K562 (cell line): ENCODE measurements around the gene DAPK2. TPM values are rescaled to one million over a fixed set of nuclear protein-coding genes. Genes with fewer than 3 reads are reported as not detected.
A peak's percentile ranks its signal among the peaks of the same experiment; 100 is the strongest.

Source experiments
- ARID3B ChIP-seq: fragments of 250-450 bp; sonication (Bioruptor Pico); IDR thresholded peaks from 2 replicates; pipeline ENCODE4 v1.4.0; 2020; ENCODE audit warnings: borderline replicate concordance
- CREBBP ChIP-seq: IDR thresholded peaks from one replicate; pipeline ENCODE4 v1.6.1; 2012; ENCODE audit warnings: low read depth, mild to moderate bottlenecking, control low read depth, inconsistent platforms, low read length
- JUND ChIP-seq, 2 experiments: IDR thresholded peaks; 2 replicates in 1 of 2; 3 replicates in 1 of 2; pipeline ENCODE4 v1.6.1; 2011; ENCODE audit warnings: borderline replicate concordance in 2 of 2, low read depth in 2 of 2, low read length in 2 of 2, improper control_type of control experiment in 1 of 2, missing biosample characterization in 1 of 2, missing genetic modification characterization in 1 of 2, missing genetic modification reagents in 1 of 2
- MAFG ChIP-seq: fragments of 450-650 bp; conservative IDR thresholded peaks from 2 replicates; pipeline ENCODE4 v1.6.1; 2016; ENCODE audit warnings: missing genetic modification characterization, missing compliant biosample characterization
- MAZ ChIP-seq, 2 experiments: fragments of 450-650 bp in 1 of 2; sonication (generic) in 1 of 2; formaldehyde crosslinking; IDR thresholded peaks in 1 of 2; conservative IDR thresholded peaks in 1 of 2; 2 replicates each; pipeline versions ENCODE4 v1.4.0 to v1.5.0; 2020; ENCODE audit warnings: mild to moderate bottlenecking in 1 of 2, missing genetic modification reagents in 1 of 2
- MYBL2 ChIP-seq, 2 experiments: fragments of 450-650 bp in 1 of 2; sonication (generic) in 1 of 2; formaldehyde crosslinking in 1 of 2; IDR thresholded peaks; 2 replicates each; pipeline versions ENCODE4 v1.6.1 to v1.8.1; 2017 to 2022; ENCODE audit warnings: borderline replicate concordance in 1 of 2, inconsistent platforms in 1 of 2, low read depth in 1 of 2, mild to moderate bottlenecking in 1 of 2, missing genetic modification reagents in 1 of 2, moderate library complexity in 1 of 2
- NRF1 ChIP-seq, 2 experiments: fragments of 450-650 bp; IDR thresholded peaks in 1 of 2; conservative IDR thresholded peaks in 1 of 2; 2 replicates each; pipeline ENCODE4 v1.6.1; 2014; ENCODE audit warnings: mild to moderate bottlenecking in 2 of 2
- TBL1XR1 ChIP-seq, 2 experiments: IDR thresholded peaks; 2 replicates each; pipeline ENCODE4 v1.6.1; 2012; ENCODE audit warnings: improper control_type of control experiment in 2 of 2, low read length in 2 of 2, mild to moderate bottlenecking in 1 of 2
- TGIF2 ChIP-seq: sonication (generic); formaldehyde crosslinking; IDR thresholded peaks from 2 replicates; pipeline ENCODE4 v1.8.1; 2022; ENCODE audit warnings: mild to moderate bottlenecking, missing genetic modification reagents, moderate library complexity
- ZNF408 ChIP-seq: fragments of 250-450 bp; sonication (Bioruptor Pico); IDR thresholded peaks from 2 replicates; pipeline ENCODE4 v1.4.0; 2020; ENCODE audit warnings: low read depth, mild to moderate bottlenecking, moderate library complexity
- ZNF583 ChIP-seq: fragments of 250-450 bp; sonication (Bioruptor Pico); IDR thresholded peaks from 2 replicates; pipeline ENCODE4 v1.4.0; 2020
- polyA plus RNA-seq, 8 experiments: library from polyadenylated mRNA; depleted of rRNA in 4 of 8; stranded (reverse) in 5 of 8; unstranded in 3 of 8; fragments of >200 nt; fragmentation: Nextera tagmentation in 2 of 8; fragmentation: Illumina TruSeq in 1 of 8; extraction: Ambion mirVana in 2 of 8; extraction: Trizol in 1 of 8; gene quantifications; 2 replicates each; pipeline versions ENCODE4 v1.2.1 to v1.2.3, GENCODE V29; 2011 to 2014; ENCODE audit warnings: inconsistent platforms in 1 of 8, missing spikeins in 1 of 8
- total RNA-seq, 7 experiments: library from RNA; depleted of rRNA in 6 of 7; stranded (reverse); fragments of >200 nt in 6 of 7; fragmentation: Illumina TruSeq in 2 of 7; extraction: Trizol in 2 of 7; gene quantifications; 2 replicates each; pipeline versions ENCODE4 v1.2.1 to v1.2.3, GENCODE V29; 2011 to 2021; ENCODE audit warnings: low replicate concordance in 1 of 7
- TF ChIP-seq, protein P1 (sequence below): sonication (generic); formaldehyde crosslinking; IDR thresholded peaks from 2 replicates; pipeline ENCODE4 v1.8.0; 2022; ENCODE audit warnings: missing genetic modification reagents, mild to moderate bottlenecking, moderate library complexity, borderline replicate concordance
- TF ChIP-seq, protein P2 (sequence below): fragments of 450-650 bp; formaldehyde crosslinking; IDR thresholded peaks from 2 replicates; pipeline ENCODE4 v1.4.0; 2020; ENCODE audit warnings: mild to moderate bottlenecking
- TF ChIP-seq, protein P3 (sequence below): sonication (generic); formaldehyde crosslinking; IDR thresholded peaks from 2 replicates; pipeline ENCODE4 v1.8.0; 2022; ENCODE audit warnings: mild to moderate bottlenecking, missing genetic modification reagents, borderline replicate concordance
- TF ChIP-seq, protein P4 (sequence below): fragments of 150-350 bp; IDR thresholded peaks from 2 replicates; pipeline ENCODE4 v1.6.1; 2014; ENCODE audit warnings: low read depth, mild to moderate bottlenecking, low read length, borderline replicate concordance

Gene DAPK2
- total and polyA plus RNA-seq, 9 of the 15 experiments (the other 6 are each of a cell fraction or from before 2014, with no cell fraction given) = 0.14 to 5.2 (median 2.2) TPM

GRCh38 chr15:63892794-63893441, 153.4 kb downstream of the DAPK2 start (continued):
- 0 out of 2 replicates have a peak, but pooled peaks have one; percentile 31 for TF ChIP-seq ZNF583 (CRISPR knock-in tag)
- no peak for TF ChIP-seq MYBL2 (IDR thresholded peaks at IDR 0.05; ENCODE audit: low read depth)
- TF ChIP-seq MYBL2 (CRISPR knock-in tag; IDR thresholded peaks at IDR 0.05; ENCODE audit: borderline replicate concordance) = no peak
- TF ChIP-seq TGIF2 (CRISPR knock-in tag) = no peak
- no peak for TF ChIP-seq CREBBP
- TF ChIP-seq ZNF408 (CRISPR knock-in tag) = no peak
- TF ChIP-seq MAFG (tag) = no peak
- TF ChIP-seq MAZ (CRISPR knock-in tag; conservative IDR thresholded peaks at IDR 0.05 in 1 of 2, IDR thresholded peaks at IDR 0.05 in 1 of 2) = 0 out of 4 replicates have a peak, but pooled peaks of 1 of the 2 experiments have one; percentile 25
- TF ChIP-seq, protein P1, sequence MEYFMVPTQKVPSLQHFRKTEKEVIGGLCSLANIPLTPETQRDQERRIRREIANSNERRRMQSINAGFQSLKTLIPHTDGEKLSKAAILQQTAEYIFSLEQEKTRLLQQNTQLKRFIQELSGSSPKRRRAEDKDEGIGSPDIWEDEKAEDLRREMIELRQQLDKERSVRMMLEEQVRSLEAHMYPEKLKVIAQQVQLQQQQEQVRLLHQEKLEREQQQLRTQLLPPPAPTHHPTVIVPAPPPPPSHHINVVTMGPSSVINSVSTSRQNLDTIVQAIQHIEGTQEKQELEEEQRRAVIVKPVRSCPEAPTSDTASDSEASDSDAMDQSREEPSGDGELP (CRISPR knock-in tag) = peak; percentile 29; the same call in 1 of the 2 replicates
- TF ChIP-seq ARID3B = no peak
- TF ChIP-seq JUND (IDR thresholded peaks at IDR 0.05; ENCODE audit: borderline replicate concordance, low read depth, low read length) = no peak
- TF ChIP-seq JUND (tag; IDR thresholded peaks at IDR 0.05; ENCODE audit: borderline replicate concordance, low read depth, low read length) = no peak
- TF ChIP-seq, protein P2, sequence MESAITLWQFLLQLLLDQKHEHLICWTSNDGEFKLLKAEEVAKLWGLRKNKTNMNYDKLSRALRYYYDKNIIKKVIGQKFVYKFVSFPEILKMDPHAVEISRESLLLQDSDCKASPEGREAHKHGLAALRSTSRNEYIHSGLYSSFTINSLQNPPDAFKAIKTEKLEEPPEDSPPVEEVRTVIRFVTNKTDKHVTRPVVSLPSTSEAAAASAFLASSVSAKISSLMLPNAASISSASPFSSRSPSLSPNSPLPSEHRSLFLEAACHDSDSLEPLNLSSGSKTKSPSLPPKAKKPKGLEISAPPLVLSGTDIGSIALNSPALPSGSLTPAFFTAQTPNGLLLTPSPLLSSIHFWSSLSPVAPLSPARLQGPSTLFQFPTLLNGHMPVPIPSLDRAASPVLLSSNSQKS (CRISPR knock-in tag) = no peak
- TF ChIP-seq TBL1XR1 (IDR thresholded peaks at IDR 0.05; ENCODE audit: low read length in 2 of 2) = no peak
- TF ChIP-seq NRF1 (conservative IDR thresholded peaks at IDR 0.05 in 1 of 2, IDR thresholded peaks at IDR 0.05 in 1 of 2) = 0 out of 4 replicates have a peak, but pooled peaks of 1 of the 2 experiments have one; percentile 22
- TF ChIP-seq, protein P3, sequence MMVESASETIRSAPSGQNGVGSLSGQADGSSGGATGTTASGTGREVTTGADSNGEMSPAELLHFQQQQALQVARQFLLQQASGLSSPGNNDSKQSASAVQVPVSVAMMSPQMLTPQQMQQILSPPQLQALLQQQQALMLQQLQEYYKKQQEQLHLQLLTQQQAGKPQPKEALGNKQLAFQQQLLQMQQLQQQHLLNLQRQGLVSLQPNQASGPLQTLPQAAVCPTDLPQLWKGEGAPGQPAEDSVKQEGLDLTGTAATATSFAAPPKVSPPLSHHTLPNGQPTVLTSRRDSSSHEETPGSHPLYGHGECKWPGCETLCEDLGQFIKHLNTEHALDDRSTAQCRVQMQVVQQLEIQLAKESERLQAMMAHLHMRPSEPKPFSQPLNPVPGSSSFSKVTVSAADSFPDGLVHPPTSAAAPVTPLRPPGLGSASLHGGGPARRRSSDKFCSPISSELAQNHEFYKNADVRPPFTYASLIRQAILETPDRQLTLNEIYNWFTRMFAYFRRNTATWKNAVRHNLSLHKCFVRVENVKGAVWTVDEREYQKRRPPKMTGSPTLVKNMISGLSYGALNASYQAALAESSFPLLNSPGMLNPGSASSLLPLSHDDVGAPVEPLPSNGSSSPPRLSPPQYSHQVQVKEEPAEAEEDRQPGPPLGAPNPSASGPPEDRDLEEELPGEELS (CRISPR knock-in tag) = no peak
- TF ChIP-seq, protein P4, sequence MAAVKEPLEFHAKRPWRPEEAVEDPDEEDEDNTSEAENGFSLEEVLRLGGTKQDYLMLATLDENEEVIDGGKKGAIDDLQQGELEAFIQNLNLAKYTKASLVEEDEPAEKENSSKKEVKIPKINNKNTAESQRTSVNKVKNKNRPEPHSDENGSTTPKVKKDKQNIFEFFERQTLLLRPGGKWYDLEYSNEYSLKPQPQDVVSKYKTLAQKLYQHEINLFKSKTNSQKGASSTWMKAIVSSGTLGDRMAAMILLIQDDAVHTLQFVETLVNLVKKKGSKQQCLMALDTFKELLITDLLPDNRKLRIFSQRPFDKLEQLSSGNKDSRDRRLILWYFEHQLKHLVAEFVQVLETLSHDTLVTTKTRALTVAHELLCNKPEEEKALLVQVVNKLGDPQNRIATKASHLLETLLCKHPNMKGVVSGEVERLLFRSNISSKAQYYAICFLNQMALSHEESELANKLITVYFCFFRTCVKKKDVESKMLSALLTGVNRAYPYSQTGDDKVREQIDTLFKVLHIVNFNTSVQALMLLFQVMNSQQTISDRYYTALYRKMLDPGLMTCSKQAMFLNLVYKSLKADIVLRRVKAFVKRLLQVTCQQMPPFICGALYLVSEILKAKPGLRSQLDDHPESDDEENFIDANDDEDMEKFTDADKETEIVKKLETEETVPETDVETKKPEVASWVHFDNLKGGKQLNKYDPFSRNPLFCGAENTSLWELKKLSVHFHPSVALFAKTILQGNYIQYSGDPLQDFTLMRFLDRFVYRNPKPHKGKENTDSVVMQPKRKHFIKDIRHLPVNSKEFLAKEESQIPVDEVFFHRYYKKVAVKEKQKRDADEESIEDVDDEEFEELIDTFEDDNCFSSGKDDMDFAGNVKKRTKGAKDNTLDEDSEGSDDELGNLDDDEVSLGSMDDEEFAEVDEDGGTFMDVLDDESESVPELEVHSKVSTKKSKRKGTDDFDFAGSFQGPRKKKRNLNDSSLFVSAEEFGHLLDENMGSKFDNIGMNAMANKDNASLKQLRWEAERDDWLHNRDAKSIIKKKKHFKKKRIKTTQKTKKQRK = no peak
